GM08714 (cell line): Measurements from ENCODE around the gene PCSK2.

Experiments used
- H3K4me3 ChIP-seq: fragments of 200-500 bp; sonication (Bioruptor generic); 2 replicates; pipeline ENCODE4 v1.5.1; 2014; ENCODE audit warnings: mild to moderate bottlenecking, low read length, inconsistent platforms
- ZNF274 ChIP-seq: IDR thresholded peaks from 2 replicates; pipeline ENCODE4 v1.6.1; 2012; ENCODE audit warnings: mild to moderate bottlenecking, low read depth, low read length

The PCSK2 gene

GRCh38 chr20:17445543-17445942, 218.7 kb downstream of the PCSK2 start:
- TF ChIP-seq ZNF274 = no peak

GRCh38 chr20:17446171-17446570, 219.3 kb downstream of the PCSK2 start:
- no peak overlapping the region for H3K4me3 ChIP-seq
- TF ChIP-seq ZNF274 = no peak

More at GRCh38 chr20:17445543-17445942, 218.7 kb downstream of the PCSK2 start:
- no peak overlapping the region for H3K4me3 ChIP-seq

GRCh38 chr20:17448071-17448470, 221.2 kb downstream of the PCSK2 start:
- no peak for TF ChIP-seq ZNF274
- H3K4me3 ChIP-seq = no peak overlapping the region

- no peak for TF ChIP-seq ZNF274
These were observed 222.2 kb downstream of the PCSK2 start for GRCh38 chr20:17449031-17449430.

GRCh38 chr20:17452441-17452840, 225.6 kb downstream of the PCSK2 start:
- TF ChIP-seq ZNF274 = no peak

More at GRCh38 chr20:17449031-17449430, 222.2 kb downstream of the PCSK2 start:
- no peak overlapping the region for H3K4me3 ChIP-seq

GRCh38 chr20:17453592-17453991, 226.8 kb downstream of the PCSK2 start:
- TF ChIP-seq ZNF274 = no peak
- no peak overlapping the region for H3K4me3 ChIP-seq

More at GRCh38 chr20:17452441-17452840, 225.6 kb downstream of the PCSK2 start:
- H3K4me3 ChIP-seq = no peak overlapping the region

- TF ChIP-seq ZNF274 = no peak
- H3K4me3 ChIP-seq = no peak overlapping the region
These were observed 229.4 kb downstream of the PCSK2 start for GRCh38 chr20:17456279-17456678.

- no peak overlapping the region for H3K4me3 ChIP-seq
- TF ChIP-seq ZNF274 = no peak
These were observed 230.2 kb downstream of the PCSK2 start for GRCh38 chr20:17457079-17457478.

- no peak overlapping the region for H3K4me3 ChIP-seq
- no peak for TF ChIP-seq ZNF274
These were observed 230.8 kb downstream of the PCSK2 start for GRCh38 chr20:17457588-17458190.

- no peak for TF ChIP-seq ZNF274
- no peak overlapping the region for H3K4me3 ChIP-seq
These were observed 233.3 kb downstream of the PCSK2 start for GRCh38 chr20:17460119-17460518.

GRCh38 chr20:17461941-17462340, 235.1 kb downstream of the PCSK2 start:
- TF ChIP-seq ZNF274 = no peak
- no peak overlapping the region for H3K4me3 ChIP-seq

GRCh38 chr20:17463711-17464110, 236.9 kb downstream of the PCSK2 start:
- TF ChIP-seq ZNF274 = no peak
- H3K4me3 ChIP-seq = no peak overlapping the region

- no peak overlapping the region for H3K4me3 ChIP-seq
- no peak for TF ChIP-seq ZNF274
These were observed 238.4 kb downstream of the PCSK2 start for GRCh38 chr20:17465236-17465635.

GRCh38 chr20:17466641-17467040, 239.8 kb downstream of the PCSK2 start:
- no peak overlapping the region for H3K4me3 ChIP-seq
- no peak for TF ChIP-seq ZNF274

- no peak for TF ChIP-seq ZNF274
- H3K4me3 ChIP-seq = no peak overlapping the region
These were observed 240.3 kb downstream of the PCSK2 start for GRCh38 chr20:17467120-17467655.
